Stimulated activated CD4-positive, alpha-beta T cell treated with anti-CD3 and anti-CD28 coated beads, TNF-alpha, amount 100 ng/mL, for 48 hours (primary cell): ENCODE data around the gene ZBTB21.
"Not testable (repeated sequence)": the region's sequence is repeated elsewhere in the genome, so short reads cannot be mapped to it uniquely, and the experiment has no call there.

Experiments used
- DNase-seq, 3 donors: peaks; one replicate each; pipeline ENCODE4 v3.0.0-alpha.2; 2020; ENCODE audit warnings: low read depth in 3 of 3

Gene ZBTB21

DNA sequence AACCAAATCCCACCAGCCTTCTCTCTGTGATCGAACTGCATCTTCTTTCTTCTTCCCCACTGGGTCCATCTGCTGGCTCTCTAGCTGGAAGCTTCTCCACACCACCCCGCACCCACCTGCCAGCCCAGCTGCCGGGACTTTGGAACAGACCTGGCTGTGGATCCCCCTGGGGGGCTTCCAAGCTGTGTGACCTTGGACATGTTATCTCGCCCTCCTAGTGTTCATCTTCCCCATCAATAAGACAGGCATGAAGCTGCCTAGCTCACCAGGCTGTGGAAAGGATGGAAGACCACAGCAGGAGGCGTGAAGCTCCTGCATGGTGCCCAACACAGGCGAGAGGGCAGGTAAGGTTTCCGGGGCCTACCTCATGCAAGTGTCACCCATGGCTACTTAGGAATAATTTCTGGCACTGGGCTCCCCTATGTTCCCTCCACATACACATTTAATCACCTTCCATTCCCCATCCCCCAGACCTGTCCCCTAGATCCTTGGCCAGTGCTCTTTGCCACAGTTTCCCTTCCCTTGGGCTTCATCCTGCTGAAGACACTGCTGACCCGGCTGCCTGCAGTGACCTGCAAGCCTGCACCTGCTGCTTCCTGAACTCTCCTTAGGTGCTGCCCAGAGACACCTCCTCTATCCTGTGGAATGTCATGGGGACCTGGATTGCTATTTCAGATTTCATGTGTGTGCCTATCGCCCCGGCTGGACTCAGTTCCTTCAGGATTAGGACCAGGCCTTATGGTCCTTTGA is 43.1 kb downstream of the ZBTB21 start:
- no peak for DNase-seq

DNA sequence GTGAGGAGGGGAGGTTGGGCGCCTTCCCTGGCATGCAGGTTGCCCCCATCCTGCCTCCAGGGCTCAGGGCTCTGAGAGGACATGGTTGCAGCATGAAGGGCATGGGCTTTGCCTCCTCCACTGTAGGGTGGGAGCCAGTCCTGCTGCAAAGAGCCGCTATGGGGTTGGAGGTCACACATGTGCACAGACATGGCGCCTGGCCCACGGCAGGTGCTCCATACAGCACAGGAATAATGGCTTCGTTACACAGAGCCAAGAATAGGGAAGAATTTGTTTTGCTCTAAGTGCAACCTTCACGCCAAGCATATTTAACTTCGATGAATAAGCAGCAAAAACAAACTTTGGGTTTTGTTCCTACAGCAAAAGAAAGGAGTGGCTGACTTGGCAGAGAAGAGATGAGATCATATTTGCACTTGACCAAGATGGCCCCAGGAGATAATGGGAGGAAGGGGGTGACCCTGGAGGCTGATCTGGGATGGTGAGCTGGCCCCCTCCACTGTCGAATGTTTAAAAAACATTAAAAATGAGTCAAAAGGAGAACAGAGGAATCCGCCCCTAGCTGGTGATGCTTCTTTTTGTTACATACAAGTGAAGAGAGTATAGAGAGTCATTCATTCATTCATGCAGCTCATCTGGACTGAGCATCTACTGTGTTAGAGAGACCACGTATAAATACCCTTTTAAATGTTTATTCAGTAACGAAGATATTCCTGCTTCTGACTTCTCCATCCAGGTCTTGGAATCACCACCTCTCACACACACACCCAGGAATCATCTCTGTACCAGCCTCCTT is 43.9 kb downstream of the ZBTB21 start:
- no peak for DNase-seq

DNA sequence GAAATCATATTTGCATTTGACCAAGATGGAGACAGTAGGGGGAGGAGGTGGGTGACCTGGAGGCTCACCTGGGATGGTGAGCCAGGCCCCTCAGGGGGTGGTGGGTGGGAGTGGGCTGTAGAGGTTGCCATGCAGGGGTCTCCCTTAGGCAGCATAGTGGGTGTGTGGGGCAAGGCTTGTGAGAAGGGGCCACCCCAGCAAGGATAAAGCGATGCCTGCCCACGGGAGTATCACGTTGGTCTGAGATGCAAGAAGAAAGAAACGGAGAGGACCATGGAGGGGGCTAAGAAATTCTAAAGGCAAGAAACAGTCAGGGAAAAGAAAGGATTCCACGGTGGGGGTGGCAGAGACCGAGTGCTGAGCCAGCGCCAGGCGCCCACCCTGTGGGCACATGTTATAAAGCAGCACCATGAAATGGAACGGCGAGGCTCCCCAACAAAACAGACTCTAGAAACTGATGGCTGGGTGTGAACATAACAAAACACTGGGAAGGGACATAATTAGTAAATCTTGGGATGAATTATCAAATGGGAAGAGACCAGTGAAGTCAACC is 44.6 kb downstream of the ZBTB21 start:
- no peak for DNase-seq

DNA sequence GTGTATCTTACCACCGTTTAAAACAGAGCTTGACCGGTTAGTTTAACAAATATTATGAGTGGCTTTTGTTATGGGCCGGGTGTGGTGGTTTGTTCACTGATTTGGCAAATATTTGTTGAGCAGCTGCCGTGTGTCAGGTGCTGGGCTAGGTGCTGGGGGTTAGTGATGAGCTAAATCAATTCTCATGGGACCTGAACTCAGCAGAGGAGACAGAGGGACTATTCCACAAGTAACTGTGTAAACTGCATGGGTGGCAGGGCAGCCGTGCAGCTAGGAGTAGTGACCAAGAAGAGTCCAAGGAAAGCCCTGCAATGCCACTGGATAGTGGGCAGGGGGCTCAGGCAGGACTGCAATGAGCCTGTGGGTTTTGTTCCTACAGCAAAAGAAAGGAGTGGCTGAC is 45.1 kb downstream of the ZBTB21 start:
- no peak for DNase-seq

DNA sequence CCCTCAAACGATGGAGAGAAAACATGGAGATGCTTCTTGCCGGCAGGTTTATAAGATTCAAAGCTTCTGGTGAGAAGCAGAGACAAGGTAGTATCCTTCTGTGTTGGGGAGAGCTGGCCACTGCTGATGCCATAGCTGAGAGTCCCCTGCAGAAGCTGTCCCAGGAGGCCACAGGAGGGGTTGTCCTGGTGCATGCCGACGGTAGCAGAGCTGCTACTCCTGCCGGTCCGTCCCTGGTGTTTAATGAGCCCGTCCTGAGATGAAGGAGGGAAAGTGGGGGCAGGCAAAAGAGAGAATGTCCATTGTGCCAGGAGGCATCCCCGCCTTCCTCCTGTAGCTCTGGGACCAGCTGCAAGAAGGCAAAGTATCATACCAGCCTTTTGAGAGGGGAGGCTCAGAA is 46.0 kb downstream of the ZBTB21 start:
- DNase-seq, result no peak

DNA sequence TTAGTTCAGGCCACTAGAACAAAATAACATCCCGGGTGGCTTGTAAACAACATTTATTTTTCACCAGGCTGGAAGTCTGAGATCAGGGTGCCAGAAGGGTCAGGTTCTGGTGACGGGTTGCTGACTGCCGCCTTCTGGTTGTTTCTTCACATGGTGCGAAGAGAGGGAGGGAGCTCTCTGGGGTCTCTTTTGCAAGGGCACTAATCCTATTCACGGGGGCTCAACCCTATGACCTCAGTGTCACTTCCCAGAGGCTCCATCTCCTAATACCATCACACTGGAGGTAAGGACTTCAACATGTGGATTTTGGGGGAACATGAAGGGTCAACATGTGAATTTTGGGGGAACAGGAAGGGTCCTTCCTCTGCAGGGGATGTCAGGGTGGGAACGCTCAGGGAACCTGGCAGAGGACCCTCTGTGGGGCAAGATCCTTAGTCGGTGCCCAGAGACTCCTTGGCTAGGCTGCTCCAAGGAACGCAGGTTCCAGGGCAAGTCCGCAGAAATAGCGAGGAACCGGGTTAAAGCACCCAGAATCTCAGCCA is 47.7 kb downstream of the ZBTB21 start:
- DNase-seq, result no peak

DNA sequence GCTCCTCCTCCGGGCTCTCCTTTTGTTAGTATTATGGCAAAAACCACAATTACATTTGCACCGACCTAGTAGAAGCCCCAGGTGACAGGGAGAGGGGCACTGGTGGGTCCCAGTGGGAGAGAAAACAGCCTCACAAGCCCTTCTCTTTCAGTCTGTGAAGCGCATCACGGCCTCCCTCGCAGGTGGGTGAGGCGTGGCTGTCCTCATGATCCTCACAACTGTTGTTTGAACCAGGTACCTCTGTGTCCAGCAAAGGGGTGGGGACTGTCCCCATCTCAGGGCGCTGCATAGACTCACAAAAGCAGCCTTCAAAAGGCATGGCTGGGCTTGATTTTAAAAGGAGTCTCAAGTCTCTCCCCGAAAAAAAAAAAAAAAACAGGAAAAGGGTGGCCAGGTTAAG is 48.4 kb downstream of the ZBTB21 start:
- no peak for DNase-seq

DNA sequence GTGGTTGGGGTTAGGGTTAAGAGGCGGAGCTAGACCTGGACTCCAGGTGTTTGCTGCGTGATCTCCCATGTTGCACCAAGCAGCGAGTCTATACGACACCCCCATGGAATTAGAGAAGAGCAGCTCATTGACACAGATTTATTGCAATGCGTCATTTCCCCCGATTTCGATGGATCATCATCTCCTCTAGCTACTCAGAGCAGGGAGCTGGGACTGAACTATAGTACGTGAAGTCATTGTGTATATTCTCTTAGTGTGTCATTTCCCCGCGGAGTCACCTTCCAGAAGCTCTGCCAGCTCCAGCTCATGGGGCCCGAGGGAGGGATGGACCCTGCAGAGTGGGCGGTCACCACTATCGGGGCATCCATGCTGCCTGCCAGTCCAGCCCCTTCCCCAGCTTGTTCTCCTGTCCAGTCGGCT is 48.9 kb downstream of the ZBTB21 start:
- DNase-seq, result no peak

DNA sequence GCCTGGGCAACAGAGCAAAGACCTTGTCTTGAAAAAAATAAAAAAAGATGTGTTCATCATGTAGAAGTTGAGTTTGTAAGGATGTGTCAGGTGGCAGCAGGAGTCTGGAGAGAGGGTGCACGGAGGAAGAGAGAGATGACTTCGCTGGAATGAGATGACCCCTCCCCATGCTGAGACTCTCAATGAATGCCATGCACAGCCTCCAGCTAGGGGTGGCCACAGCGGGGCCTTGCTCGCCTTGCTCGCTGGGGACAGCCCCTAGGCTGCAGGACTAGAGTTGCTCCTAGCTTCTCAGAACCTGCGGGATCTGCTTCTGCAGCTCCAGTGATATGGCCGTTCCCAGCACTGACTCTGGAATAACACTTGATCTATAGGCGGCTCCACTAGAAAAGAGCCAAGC is 49.8 kb downstream of the ZBTB21 start:
- no peak for DNase-seq

DNA sequence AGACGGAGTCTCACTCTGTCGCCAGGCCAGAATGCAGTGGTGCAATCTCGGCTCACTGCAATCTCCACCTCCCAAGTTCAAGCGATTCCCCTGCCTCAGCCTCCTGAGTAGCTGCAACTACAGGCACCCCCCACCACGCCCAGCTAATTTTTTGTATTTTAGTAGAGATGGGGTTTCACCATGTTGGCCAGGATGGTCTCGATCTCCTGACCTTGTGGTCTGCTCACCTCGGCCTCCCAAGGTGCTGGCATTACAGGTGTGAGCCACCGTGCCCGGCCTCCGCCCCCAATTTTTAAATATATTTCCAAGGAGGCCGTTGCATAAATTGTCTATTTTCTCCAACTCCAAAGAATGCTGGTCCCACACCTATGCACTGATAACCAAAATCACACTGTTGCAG is 50.5 kb downstream of the ZBTB21 start:
- DNase-seq, result not testable (repeated sequence)

DNA sequence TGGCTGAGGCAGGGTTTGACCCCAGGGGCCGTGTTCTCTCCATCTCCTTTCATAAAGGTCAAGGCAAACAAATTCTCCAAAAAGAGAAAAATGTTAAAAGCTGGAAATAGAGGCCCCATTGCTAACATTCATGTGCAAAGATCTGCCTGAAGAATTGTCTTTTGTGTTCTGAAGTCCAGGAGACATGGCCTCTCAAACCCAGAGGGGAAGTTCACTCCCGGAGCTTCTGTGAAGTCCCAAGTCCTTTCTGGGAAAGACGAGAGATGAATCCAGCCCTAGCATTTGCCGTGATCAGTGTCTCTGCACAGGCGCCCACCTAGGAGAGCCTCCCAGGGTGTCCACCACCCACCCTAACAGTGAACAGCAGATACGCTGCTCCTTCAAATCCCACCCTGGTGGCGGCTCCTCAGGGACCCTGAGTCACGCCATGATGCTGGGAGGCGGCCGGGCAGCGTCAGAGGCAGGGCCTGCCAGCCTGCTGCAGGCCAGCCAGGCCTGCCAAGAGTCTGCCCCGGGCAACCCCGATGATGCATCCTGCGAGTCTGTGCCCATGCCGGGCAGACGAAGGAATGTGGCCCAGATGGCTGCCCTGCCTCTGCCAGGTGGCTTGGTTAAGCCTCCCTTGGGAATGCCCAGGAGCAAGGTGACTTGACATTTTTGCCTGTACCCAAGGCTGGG is 51.1 kb downstream of the ZBTB21 start:
- DNase-seq, result no peak

DNA sequence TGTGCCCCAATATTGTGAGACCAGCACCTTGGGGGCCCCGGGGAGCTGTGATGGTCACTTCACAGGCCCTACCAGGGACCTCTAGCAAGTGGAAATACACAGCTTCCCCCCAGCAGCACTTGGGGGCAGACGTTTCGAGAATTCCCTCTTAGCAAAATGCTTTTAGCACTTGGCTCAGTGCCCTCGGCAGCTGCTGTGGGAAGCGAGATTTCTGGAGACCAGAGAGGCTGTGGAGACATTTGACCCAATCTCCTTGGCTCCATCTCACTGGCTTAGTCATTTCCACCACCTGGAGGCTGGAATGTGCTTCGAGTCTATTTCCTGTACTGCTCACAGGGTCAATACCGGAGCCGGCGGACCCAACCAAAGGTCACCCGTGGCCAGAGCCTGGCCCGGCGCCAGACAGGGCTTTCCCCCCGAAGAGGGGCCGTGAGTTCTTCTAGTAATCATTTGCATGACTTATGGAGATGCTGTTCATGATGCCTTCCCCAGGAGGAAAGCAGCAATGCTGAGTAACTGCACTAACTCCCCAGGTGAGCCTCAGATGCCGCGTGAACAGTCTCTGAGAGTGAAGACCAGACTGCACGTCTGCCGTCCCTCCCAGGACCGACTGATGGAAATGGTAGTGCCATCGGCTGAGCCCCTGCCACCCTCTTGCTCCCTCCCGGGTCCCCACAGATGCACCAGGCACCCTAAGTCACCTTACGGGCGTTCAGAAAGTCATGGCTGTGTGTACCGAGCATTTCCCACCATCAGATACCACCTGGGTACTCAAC is 52.0 kb downstream of the ZBTB21 start:
- no peak for DNase-seq

DNA sequence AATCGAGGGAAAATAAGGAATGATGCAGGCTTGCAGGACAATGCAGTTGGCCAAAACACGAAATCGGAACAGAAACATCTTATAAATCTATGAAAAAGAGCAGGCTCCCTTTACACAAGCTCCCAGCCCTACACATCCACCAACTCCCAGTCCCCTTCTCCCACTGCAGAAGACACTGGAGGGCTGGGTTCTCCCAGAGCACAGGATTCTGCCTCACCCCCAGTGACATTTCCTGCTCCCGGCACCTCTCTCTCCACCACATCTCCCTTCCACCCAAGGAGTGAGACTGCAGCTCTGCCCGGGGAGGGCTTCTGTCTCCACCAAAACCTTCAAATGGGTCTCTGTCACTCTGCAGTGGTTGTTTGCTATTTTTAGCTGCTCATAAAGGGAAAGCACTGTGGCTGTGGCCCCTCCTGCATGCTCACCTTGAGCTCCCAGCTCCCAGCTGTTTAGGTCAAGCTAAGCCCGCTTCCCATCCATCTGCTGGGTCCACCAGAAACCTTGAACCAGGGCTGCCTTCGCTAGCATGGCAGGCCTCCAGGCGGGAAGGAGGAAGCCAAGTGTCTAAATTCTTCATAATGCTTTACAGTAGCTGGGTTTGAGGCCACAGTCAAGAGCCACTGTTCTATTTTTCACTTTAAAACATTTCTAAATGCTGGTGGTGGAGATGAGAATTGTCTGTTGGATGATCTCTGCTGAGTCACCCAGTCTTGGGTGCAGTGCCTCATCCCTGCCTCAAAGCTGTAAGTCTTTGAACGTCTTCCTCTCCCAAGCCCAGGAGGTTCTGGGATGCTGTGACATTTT is 53.0 kb downstream of the ZBTB21 start:
- no peak for DNase-seq

DNA sequence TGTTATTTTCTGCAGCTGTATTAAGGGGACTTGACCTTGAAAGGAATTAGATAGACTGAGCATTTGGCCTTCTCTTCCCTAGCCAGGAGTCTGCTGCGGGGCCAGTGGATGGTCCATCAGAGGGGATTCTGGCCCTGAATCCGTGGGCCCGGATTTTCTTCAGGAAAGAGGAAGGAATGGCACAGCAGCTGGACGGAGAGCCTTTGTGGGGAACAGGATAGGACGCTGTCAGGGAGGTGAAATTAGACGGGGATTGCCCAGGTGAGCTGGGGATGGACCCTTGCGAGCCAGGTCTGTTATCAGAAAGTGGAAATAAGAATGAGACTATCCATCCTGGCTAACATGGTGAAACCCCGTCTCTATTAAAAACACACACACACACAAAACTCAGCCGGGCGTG is 54.6 kb downstream of the ZBTB21 start:
- no peak for DNase-seq

DNA sequence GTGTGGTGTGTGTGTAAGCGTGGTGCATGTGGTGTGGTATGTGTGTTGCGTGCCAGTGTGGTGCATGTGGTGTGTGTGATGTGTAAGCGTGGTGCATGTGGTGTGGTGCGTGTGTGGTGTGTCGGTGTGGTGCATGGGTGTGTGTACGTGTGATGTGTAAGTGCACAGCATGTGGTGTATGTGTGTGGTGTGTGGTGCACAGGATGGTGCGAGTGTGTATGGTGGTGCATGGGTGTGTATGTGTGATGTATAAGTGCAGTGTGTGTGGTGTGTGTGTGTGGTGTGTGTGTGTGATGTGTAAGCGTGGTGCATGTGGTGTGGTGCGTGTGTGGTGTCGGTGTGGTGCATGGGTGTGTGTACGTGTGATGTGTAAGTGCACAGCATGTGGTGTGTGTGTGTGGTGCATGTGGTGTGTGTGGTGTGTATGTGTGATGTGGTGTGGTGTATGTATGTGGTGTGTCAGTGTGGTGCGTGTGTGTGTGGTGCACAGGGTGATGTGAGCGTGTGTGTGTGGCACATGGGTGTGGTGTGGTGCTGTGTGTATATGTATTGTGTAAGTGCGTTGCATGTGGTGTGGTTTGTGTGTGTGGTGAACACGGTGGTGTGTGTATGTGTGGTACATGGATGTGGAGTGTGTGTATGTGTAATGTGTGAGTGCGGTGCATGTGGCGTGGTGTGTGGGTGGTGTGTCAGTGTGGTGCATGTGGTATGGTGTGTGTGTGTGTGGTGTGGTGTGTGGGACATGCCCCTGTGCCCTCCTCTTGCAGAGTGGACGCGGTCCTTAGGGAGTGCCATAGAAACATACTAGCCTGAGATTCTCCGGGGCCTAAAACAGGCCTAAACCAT is 55.3 kb downstream of the ZBTB21 start:
- no peak for DNase-seq

DNA sequence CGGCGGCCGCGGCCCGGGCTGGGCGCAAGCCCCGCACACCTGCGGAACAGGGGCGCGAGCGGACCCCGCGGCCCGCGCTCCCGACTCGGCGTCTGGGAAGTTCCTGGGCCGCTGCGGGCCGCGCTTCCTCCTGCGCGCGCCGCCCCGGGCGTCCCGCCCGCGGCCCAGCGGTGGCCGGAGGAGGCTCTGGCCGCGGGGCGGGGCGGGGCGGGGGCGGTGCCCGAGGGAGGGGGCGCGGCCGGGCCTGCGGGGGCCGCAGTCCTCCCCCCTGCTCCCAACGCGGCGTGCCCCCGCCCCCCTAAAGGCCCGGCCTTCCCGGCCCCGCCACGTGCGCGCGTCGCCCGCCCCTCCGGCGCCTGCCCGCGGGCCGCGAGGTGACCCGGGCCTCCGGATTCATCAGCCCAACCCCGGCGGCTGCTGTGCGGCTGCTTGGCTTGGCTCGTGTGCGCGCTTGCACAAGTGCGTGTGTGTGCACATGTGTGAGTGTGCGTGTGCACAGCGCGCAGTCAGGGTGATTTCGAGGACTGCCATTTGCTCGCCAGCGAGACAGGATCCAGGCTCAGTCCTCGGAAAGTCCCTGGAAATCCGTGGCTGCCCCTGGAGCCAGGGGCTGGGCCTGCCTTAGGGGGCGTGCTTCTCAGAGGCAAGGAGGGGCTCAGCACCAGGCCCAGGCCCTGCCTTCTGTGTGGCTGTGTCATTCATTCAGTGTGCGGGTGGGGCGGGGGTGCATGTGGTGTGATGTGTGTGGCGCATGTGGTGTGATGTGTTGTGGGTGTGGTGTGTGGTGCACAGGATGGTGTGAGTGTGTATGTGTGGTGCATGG is 56.1 kb downstream of the ZBTB21 start, which contains the start of gene C2CD2:
C2CD2 (minus strand) TSS at position 188 of the 823 bp plus-strand sequence. CDS start 370 bp downstream, outside the sequence.
- no peak for DNase-seq

DNA sequence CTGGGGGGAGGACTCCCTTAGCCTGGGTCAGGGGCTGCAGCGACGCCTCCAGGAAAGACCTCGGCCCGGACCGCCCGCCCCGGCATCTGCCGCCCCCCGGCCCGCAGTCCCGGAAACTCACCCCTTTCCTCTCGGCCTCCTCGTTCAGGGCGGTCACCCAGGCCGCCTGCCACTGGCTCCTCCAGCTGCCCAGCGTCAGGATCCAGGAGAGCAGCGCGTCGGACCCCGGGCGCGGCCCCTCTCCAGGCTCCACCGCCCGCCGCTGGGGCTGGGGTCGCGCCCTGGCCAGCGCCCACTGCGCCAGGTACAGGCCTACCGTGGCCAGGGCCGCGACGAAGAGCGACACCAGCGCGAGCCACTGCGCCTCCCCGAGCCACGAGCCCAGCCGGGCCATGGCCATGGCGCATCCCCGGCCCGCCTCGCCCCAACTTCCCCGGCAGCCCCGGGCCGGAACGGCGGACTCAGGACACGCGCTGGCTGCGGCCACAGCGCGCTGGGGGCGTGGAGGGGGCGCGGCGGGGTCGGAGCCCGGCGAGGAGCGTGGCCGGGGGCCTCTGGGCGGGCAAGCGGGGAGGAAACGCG is 56.8 kb downstream of the ZBTB21 start:
- no peak for DNase-seq

DNA sequence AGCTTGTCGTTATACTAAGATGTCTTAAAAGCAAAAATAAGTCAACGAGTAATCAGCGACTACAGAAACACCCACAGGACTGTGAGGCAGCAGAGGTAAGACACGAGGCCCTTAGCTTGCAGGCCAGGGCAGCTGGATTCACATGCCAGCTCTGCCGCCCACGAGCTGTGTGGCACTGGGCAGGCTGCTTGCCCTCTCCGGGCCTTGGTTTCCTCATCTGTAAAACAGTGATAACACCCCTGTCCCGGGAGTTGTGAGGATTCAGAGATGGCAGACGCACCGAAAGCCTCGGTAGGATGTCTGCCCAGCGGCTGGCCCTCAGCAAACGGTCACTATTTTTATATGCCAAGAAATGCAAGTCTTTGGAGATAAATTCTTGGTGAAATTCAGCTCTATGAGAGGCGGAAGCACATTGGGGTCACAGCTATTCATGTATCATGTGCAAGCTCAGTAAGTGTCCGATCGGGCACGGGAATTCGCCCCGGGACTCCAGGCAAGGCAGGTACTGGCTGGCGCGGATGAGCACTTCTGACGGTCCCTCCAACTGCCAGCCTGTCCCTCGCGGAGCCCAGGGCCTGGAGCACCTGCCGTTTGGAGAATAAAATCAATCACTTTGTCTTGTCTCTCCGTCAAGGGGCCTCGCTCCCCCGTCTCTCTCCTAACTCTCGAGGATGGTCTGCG is 57.5 kb downstream of the ZBTB21 start:
- no peak for DNase-seq
